Muscle layer of colon (tissue), 2 donors: ENCODE results near the gene SLCO2A1.

ENCODE experiments used
- H3K27ac ChIP-seq: one replicate; pipeline ENCODE4 v1.7.0; 2013; ENCODE audit warnings: low read depth, mild to moderate bottlenecking, low read length, moderate library complexity
- H3K27me3 ChIP-seq, 2 donors: one replicate each; pipeline ENCODE4 v1.7.0; 2013; ENCODE audit warnings: low read length in 2 of 2, mild to moderate bottlenecking in 2 of 2; ENCODE audit not compliant: insufficient read depth in 2 of 2, control insufficient read depth in 1 of 2
- H3K36me3 ChIP-seq: one replicate; pipeline ENCODE4 v1.7.0; 2013; ENCODE audit warnings: mild to moderate bottlenecking, low read length; ENCODE audit not compliant: insufficient read depth
- H3K4me1 ChIP-seq: one replicate; pipeline ENCODE4 v1.7.0; 2013; ENCODE audit warnings: mild to moderate bottlenecking, low read length; ENCODE audit not compliant: insufficient read depth
- H3K4me3 ChIP-seq, 2 donors: one replicate each; pipeline ENCODE4 v1.7.0; 2013; ENCODE audit warnings: low read length in 2 of 2, low read depth in 1 of 2, mild to moderate bottlenecking in 1 of 2, moderate library complexity in 1 of 2
- H3K9ac ChIP-seq: one replicate; pipeline ENCODE4 v1.7.0; 2013; ENCODE audit warnings: low read length
- H3K9me3 ChIP-seq: one replicate; pipeline ENCODE4 v1.7.0; 2013; ENCODE audit warnings: mild to moderate bottlenecking, low read length
- donor health status: abdominal sarcoma.
- donor health status: Adenocarcinoma of cecum.

SLCO2A1 gene

DNA sequence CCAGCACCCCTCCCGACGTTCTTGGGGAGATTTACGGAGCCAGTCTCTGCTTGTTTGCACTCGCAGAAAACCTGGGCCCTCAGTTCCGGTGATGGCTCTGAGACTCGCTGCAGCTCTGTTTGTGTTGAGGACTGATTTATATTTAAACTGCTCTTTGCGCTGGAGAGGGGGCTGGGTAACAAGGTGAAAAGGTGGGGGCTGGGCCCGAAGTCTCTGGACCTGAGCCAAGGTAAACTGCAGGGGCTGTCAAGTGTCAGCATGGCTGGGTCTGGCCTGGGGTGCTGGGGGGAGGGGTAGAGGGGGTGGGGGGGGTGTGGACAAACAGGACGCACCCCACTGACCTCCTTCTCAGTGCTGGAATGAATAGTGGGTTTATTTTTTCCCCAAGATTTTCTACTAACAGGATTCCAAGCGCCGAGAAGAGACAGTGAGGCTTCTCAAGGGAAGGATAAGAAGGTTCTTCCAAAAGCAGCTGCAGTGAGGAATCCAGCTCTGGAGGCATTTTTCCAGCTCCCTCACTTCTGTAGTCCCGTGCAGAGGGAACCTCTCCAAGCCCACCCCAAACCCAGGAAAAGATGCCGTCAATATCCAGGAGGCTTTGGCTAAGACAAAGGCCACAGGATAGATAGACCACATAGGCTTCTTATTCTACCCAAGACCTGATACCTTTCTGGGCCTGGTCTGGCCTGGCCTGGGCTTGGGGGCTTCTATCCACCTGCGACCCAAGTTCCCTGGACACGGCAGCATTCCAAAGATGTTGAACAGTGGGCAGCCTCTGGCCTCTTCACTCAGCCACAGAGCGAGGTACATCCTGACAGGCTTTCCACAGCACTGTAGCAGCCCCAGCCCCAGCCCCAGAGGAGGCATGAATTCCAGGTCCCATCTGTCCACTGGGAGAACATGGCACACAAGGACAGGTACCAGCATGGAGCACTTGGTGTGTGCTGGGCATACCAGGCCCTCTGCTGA is 938 bp upstream of the SLCO2A1 start:
- Histone ChIP-seq H3K4me3 (peak overlapping the region in 1 of 2 donors; percentile 44), H3K9me3 (no peaks in the 10 kb centered on the region), H3K4me1 (peaks cover 5% of the 10 kb centered on the region), H3K27me3 (peaks cover 0 to 23% of the 10 kb centered on the region in 2 donors), H3K36me3 (no peaks in the 10 kb centered on the region), H3K9ac (no peak overlapping the region), H3K27ac (no peak overlapping the region)

DNA sequence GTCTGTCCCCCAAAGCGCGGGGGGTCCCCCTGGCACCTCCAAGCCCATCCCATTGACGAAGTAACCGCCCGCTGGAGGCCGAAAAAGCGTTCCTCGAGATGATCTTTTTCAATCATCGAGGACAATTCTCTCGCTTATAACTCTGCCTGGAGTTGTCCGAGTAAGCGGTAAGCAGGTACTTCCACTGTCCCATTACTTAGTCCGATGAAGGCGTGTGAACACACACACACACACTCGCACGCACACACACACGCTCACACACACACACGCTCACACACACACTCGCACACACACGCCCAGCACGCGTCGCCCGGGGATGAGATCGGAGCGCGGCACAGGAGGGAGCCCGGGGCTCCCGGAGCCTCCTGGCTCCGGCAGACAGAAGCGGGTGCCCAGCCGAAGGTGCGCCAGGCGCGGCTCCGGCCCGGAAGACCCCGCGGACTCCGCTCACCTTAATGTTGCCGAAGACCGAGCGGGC is 430 bp downstream of the SLCO2A1 start:
- no peak overlapping the region for H3K9ac ChIP-seq
- H3K27ac ChIP-seq: no peak overlapping the region
- no peaks in the 10 kb centered on the region for H3K9me3 ChIP-seq
- no peaks in the 10 kb centered on the region for H3K36me3 ChIP-seq
- peak overlapping the region; percentile 44 to 58 for H3K4me3 ChIP-seq
- peaks cover 0 to 23% of the 10 kb centered on the region in 2 donors for H3K27me3 ChIP-seq
- H3K4me1 ChIP-seq: peaks cover 5% of the 10 kb centered on the region

DNA sequence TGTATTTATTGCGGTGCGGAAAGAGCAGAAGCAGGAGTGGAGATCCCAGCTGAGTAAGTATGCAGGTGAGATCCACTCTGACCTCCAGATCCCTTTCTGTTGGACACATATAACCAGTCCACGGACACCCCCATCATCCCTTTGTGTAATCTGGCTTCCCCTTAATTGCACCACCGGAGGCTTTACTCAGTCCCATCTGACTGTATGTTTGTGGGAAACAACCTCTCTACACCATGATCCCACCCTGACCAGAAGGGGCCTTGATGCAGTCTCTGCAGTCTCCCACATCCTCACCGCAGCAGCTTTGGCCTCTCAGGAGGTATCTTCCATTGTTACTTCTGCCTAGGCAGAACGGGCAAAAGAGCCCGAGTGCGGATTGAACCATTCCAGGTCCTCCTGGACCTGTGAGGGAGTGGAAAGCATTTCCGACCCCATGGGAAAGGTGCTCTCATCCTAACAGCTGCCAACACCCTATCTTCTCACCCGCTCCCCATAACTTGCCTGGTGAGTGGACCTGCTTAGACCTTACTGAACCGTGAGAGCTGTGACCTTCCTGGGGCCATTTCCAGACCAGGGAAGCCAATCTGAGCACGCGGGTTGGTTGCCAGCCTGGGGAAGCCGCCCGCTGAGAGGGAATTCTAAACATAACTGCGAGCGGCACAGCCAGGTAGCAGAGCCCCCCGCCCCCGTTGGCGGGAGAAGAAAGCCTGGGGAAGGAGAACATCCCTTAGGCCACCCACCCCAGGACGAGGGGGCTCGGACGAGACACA is 1.1 kb downstream of the SLCO2A1 start:
- H3K27ac ChIP-seq: no peak overlapping the region
- peaks cover 0 to 23% of the 10 kb centered on the region in 2 donors for H3K27me3 ChIP-seq
- no peaks in the 10 kb centered on the region for H3K9me3 ChIP-seq
- no peaks in the 10 kb centered on the region for H3K36me3 ChIP-seq
- peaks cover 5% of the 10 kb centered on the region for H3K4me1 ChIP-seq
- no peak overlapping the region for H3K9ac ChIP-seq
- peak overlapping the region; percentile 44 to 58 for H3K4me3 ChIP-seq

DNA sequence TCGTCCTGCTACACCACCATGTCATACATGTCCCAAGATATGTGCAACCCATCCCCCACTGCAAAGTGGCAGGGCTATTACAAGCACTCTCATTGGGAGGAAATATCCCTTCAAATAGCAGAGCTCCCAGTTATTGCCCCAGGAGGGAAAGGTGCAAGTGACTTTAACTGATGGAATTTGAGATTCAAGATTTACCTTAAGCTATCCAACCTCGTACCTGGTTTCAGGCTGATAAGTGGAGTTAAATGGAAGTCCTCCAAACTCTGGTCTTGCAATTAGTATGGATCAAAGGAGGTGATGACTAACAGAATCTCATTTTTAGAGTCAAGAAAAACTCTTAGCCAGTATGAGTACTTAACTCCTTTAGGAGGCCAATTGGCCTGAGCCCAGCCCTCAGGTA is 2.1 kb downstream of the SLCO2A1 start:
- Histone ChIP-seq H3K4me3 (no peak overlapping the region), H3K36me3 (no peaks in the 10 kb centered on the region), H3K9me3 (no peaks in the 10 kb centered on the region)

DNA sequence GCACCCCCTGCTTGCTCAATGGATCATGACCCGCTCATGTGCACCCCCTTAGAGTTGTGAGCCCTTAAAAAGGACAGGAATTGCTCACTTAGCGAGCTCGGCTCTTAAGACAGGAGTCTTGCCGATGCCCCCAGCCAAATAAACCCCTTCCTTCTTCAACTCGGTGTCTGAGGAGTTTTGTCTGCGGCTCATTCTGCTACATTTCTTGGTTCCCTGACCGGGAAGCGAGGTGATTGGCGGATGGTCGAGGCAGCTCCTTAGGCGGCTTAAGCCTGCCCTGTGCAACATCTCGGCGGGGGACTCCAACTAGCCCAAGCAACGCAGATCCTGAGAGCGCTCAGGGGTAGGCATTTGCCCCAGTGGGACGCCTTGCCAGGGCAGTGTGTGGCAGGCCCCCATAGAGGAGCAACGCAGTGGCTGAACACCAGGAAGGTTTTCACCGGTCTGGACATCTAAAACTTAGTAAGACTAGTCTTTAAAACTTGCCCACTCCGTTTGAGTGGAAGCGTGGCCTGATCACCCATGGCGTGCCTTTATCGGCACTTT is 9.5 kb downstream of the SLCO2A1 start:
- Histone ChIP-seq H3K4me1 (no peaks in the 10 kb centered on the region), H3K27ac (no peak overlapping the region), H3K4me3 (no peak overlapping the region), H3K9ac (no peak overlapping the region), H3K27me3 (no peaks in the 10 kb centered on the region), H3K36me3 (no peaks in the 10 kb centered on the region), H3K9me3 (no peaks in the 10 kb centered on the region)

More for the DNA sequence above, 2.1 kb downstream of the SLCO2A1 start:
- Histone ChIP-seq H3K27ac (no peak overlapping the region), H3K4me1 (peaks cover 5% of the 10 kb centered on the region), H3K9ac (no peak overlapping the region), H3K27me3 (peaks cover 0 to 23% of the 10 kb centered on the region in 2 donors)

DNA sequence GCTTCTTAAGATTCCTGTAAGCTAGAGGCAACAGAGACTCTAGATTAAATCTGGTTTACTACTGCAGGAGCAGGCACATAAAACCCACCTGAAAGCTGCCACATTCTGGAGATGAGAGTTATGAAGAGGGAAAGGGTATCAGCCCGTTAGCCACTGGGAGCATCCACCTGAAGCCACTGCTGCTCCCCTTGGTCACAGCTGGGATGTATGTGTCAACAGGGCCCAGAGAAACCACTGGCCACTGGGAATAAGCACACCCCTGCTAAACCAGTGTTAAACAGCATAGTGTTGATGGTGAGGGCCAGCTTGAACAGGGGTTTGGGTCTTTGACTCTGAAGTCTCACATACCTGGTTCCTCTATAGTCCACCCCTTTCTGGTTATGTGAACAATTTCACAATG is 10.9 kb downstream of the SLCO2A1 start:
- Histone ChIP-seq H3K36me3 (no peaks in the 10 kb centered on the region), H3K27me3 (no peaks in the 10 kb centered on the region), H3K27ac (no peak overlapping the region), H3K4me3 (no peak overlapping the region), H3K9ac (no peak overlapping the region), H3K9me3 (no peaks in the 10 kb centered on the region), H3K4me1 (no peaks in the 10 kb centered on the region)

DNA sequence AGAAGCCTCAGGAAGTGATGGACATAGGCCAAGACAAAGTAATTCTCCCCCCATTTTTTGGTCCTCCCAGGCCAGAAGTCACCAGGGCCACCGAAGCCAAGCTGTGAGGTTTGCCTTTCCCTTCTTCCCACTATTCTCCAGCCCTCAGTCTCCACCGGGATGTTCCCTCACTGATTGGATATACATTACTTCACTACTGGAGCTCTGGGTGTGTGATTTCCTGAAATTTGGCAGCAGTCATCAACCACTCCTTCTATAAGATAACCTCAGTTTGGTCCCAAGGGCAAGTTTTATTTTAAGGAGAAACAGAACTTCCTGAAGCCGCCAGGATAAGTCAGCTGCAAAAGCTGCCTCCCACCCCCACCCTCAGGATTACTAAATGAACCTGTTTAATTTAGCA is 11.3 kb downstream of the SLCO2A1 start:
- Histone ChIP-seq H3K9ac (no peak overlapping the region), H3K36me3 (no peaks in the 10 kb centered on the region), H3K4me3 (no peak overlapping the region), H3K27ac (no peak overlapping the region), H3K27me3 (no peaks in the 10 kb centered on the region), H3K9me3 (no peaks in the 10 kb centered on the region), H3K4me1 (no peaks in the 10 kb centered on the region)

DNA sequence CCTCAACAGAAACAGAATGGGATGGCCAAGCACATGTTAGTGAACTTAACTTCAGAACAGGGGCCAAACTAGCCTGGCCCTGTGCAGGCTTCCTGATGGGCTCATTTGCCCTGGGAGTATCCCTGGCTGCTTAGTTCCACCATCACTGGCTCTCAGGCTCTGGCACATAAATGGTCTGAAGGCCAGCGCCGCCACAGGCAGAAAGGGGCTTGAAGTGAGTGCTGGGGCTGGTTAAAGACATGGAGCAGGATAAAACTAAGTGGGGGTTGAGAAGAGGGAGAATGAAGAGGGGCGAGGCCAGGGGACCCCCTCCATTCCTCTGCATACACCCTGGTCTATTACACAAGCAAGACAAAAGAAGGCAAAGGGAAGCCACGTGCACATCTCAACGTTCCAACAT is 12.2 kb downstream of the SLCO2A1 start:
- H3K27ac ChIP-seq: no peak overlapping the region
- H3K36me3 ChIP-seq: no peaks in the 10 kb centered on the region
- H3K4me3 ChIP-seq: no peak overlapping the region
- no peak overlapping the region for H3K9ac ChIP-seq
- H3K27me3 ChIP-seq: no peaks in the 10 kb centered on the region
- no peaks in the 10 kb centered on the region for H3K9me3 ChIP-seq
- no peaks in the 10 kb centered on the region for H3K4me1 ChIP-seq

DNA sequence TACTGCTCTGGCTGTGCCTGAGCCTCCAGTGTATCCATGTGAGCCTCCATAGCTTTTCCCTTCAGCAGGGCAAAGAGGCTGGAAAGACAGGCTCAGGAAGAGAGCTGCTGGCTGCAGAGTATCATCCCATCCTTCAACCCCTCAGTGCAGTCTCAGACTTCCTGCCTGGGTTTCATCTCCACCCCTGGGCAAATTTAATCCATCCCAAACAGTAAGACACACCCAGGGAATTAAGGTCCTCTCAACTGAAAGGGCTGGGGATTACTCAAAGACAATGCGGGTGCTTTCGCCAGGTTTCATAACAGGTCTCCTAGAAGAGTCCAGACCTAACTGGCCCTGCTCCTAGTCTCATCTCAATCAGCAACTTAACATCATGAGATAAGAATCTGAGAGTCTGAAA is 15.5 kb downstream of the SLCO2A1 start:
- no peaks in the 10 kb centered on the region for H3K9me3 ChIP-seq
- H3K36me3 ChIP-seq: no peaks in the 10 kb centered on the region
- H3K9ac ChIP-seq: no peak overlapping the region
- H3K27me3 ChIP-seq: no peaks in the 10 kb centered on the region
- H3K4me1 ChIP-seq: no peaks in the 10 kb centered on the region
- H3K4me3 ChIP-seq: no peak overlapping the region
- no peak overlapping the region for H3K27ac ChIP-seq

DNA sequence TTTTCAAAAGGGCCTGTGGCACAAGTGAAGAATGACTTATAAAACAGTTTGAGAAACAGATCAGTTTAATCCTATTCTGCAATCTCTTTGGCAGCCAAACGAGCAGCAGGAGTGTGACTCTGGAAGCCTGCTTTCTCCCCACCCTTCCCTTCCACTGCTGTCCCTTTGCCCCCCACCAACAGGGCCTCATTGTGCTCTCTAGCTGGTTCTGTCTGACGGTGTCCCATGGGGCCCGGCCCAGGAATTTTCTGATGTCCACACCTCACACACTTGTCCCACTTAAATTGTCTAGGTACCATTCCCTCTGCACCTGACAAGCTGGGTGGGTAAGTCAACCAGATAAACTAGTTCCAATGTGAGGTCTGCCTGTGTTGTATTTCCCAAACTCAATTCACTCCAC is 16.4 kb downstream of the SLCO2A1 start:
- Histone ChIP-seq H3K9me3 (no peaks in the 10 kb centered on the region), H3K9ac (no peak overlapping the region), H3K4me3 (no peak overlapping the region), H3K27ac (no peak overlapping the region), H3K4me1 (no peaks in the 10 kb centered on the region), H3K36me3 (no peaks in the 10 kb centered on the region), H3K27me3 (no peaks in the 10 kb centered on the region)

DNA sequence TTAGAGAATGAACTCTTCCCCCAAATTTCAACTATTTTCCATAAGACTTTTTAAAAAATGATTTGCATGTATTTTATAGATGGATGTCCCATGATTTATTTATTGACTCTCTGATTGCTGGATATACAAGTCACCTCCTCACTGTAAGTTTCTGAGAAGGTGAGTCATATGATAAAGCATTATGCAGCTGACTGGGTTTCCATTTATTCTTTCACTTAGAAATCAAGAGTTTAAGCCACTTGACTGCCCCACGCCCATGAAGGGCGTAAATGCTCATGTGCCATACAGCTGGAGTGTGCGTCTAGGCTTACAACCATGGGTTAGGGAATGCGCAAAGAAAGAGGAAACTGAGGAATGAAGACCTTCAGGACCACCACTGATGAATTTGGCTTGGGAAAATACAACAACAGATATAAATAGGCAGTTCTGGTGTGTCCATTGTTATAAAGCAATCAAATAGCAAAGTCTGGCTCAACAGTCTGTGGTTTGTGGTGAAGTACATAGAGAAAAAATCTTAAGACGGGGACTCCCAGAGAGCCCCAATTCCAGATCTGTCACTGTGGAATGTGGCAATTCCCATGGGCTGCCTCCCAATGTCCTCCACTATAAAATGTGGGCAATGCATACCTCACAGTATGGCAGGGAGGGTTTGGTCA is 20.3 kb downstream of the SLCO2A1 start:
- Histone ChIP-seq H3K9ac (no peak overlapping the region), H3K27me3 (no peaks in the 10 kb centered on the region), H3K36me3 (no peaks in the 10 kb centered on the region), H3K27ac (no peak overlapping the region), H3K4me3 (no peak overlapping the region), H3K4me1 (no peaks in the 10 kb centered on the region), H3K9me3 (no peaks in the 10 kb centered on the region)
